HG02885 (cell line): ENCODE data around the gene PPM1N.
"Not testable (repeated sequence)": the region's sequence is repeated elsewhere in the genome, so short reads cannot be mapped to it uniquely, and the experiment has no call there.

ENCODE experiments used
- ATAC-seq: cut with Tn5 transposase; IDR thresholded peaks from one replicate; pipeline ENCODE4 v1.9.1; 2021; ENCODE audit warnings: mild to moderate bottlenecking; ENCODE audit not compliant: unreplicated experiment, poor library complexity

Gene PPM1N

DNA sequence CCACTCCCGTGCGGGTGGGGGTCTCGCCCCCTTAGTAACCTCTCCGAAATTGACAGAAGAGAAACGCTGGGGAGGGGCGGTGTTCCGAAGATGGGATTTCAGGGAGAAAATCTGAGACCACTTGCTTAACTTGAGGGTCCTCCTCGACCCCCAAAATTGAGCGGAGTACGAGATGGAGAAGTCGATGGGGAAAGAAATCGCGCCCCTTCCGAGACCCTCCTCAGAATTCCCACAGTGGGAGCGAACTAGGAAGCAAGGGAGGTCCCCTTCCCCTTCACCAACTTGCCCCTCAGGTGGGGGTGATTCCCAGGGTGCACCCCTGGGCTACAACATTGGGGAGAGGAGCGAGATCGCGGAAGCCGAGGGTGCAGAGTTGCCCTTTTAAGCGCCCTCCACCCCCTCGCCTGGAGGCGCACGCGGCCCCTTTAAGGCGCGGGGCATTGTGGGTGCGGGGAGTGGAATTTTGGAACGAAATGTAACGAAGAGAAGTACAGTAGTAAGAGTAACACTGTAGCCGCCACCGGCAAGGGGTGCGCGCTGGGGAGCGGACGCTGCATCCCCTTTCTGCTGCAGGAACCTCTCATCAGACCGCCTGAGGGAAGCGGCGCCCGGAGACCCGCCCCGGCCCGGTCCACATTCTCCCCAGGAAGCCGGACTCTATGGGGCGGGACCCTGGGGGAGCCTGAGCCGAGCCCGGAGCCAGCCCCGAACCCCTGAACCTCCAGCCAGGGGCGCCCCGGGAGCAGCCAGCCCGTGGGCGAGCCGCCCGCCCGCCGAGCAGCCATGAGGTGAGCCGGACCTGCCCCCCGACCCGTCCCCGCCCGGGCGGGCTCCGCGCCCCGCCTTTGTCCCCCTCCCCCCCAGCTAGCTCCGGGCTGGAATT, 9.0 kb downstream of the PPM1N start, which contains the start of gene VASP:
Gene VASP (plus strand): TSS at position 491 of the 883 bp plus-strand sequence. CDS start 293 bp downstream, at position 784.
- ATAC-seq: peak; percentile 51

DNA sequence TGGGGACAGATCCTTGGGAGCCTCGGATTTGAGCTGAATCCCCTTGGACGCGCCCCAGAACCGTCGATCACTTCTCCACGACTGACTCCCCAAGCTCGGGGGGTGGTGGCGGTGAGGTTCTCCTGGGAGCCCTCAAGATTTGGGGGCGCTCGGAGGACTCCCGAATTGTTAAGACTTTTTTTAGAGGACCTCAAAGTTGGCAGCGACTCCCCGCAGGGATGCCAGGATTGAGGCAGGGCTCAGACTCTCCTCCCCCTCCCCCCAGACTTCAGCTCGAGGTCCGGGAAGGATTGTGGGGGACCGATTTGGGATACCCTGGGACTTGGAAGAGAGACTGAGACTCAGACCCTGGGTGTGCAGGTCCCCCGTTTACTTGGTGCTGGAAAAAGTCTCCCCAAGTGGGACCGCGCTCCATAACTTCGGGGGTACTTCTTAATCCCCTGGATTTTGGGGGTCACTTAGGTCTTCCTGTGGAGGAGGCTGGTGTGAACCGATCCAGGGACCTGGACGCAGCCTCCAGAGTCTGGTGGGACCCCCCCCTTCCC, 9.7 kb downstream of the PPM1N start:
- ATAC-seq: no peak

DNA sequence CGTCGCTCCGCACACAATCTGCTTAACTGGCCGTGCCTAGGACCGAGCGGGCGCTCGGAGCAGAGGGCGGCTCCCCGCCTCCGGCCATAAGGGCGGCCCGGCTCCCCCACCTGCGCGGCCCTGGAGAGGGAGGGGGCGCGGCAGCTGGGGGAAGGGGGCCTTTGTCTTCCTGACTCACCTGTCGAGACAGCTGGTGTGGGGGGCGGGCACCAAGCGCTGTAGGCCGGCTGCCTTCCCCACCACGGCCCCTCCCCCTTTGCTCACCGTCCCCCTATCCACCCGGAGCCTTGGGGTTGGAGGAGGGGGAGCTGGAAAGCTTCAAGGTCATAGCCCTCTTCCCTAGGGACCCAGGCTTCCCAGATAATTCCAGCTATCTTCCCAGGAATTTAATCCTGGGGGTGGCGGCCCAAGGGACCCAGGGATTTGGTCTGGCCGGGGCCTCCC, 10.2 kb downstream of the PPM1N start:
- ATAC-seq: no peak

DNA sequence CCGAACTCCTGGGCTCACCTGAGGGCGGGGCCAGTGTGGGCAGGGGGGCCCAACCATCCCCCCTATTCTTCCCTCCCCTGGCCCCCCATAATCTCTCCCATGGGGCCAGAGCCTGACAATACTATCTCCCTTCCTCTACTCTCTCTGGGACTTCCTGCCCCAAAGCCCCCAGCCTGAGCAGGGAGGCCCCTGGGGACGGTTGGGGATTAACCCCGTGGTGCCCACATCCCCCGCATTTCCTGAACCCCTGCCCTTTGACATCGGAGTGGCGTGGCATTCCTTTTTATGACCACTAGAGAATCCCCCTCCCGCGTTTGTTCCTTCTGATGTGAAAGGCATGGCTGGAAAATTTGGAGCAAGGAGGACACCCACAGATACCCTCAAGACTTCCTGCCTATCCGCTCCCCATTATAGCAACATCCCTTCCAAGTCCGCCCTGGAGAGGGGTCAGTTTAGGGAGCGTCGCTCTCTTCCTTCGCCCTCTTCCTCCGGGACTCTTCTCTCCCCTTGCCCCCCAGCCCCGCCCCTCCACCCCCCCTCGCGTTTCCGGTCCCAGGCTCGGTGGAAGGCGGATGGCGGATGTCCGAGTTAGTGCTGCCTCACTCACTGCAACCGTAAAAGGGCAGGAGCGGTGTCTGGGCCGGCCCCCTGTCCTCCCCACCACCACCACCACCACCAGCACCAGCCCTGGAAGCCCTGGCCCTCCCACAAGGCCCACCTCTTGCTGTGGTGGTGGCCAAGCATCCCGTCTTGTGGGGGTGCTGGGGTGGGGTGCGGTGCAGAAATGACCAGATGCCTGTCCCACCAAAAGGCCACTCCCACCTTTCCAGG, 10.8 kb downstream of the PPM1N start:
- no peak for ATAC-seq

DNA sequence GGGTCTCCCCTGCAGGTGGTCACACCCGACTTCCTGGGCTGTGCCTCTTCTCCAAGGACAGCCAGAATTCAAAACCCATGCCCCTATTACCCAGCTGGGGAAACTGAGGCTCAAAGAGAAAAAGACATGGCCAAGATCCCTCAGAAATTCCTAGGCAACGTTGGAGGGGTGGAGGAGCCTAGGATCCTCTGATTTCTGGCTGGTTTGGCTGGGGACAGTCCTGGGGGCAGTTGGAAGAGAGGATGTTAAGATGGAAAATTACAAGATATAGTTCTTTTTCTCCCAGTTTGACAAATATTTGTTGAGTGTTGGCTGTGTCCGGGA, 11.4 kb downstream of the PPM1N start:
- no peak for ATAC-seq

DNA sequence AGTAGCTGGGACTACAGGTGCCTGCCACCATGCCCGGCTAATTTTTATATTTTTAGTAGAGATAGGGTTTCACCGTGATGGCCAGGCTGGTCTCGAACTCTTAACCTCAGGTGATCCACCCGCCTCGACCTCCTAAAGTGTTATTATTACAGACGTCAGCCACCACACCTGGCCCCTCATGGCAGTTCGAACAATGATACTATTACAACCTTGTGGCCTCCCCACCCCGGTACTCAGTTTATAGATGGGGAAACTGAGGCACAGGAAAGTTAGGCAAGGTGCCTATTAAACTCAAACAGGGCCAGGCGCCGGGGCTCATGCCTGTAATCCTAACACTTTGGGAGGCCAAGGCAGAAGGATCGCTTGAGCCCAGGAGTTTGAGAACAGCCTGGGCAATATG, 12.1 kb downstream of the PPM1N start:
- not testable (repeated sequence) for ATAC-seq

DNA sequence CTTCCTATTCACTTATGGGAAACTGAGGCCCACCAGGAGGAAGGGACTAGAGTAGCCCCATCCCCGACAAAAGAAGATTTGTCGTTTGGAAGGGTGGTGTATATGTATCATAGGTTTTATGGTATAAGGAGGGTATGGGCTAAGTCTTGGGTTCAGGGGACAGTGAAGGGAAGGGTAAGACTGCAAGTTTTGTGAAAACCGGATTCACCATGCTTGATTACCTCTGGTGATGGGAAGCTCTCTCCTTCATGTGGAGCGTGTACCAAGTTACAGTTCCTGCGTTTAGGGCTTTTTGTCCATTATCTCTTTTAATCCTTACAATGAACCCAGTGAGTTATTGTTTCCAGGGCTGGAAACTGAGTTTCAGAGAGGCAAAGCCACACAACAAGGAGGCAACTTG, 12.8 kb downstream of the PPM1N start:
- no peak for ATAC-seq

DNA sequence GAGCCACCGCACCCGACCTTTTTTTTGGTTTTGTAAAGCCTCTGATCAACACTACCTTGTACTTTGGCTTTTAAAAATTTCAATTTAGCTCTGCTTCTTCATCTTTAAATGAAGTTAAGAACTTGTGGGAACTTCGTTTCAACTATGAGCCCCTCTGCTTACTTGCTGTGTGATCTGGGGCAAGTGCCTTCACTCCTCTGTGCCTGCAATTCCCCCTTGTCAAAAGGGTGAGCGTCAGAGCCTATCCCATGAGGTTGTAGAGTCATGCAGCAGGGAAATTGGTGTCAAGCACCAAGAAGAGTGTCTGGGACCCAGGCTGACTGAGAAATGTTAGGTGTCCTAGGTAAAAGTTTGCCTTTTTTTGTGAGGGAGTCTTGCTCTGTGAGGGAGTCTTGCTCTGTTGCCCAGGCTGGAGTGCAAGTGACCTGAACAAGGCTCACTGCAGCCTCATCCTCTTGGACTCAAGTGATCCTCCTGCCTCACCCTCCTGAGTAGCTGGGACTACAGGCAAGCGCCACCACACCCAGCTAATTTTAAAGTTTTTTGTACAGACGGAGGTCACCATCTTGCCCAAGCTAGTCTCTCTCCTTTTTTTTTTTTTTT, 14.7 kb downstream of the PPM1N start:
- no peak for ATAC-seq

DNA sequence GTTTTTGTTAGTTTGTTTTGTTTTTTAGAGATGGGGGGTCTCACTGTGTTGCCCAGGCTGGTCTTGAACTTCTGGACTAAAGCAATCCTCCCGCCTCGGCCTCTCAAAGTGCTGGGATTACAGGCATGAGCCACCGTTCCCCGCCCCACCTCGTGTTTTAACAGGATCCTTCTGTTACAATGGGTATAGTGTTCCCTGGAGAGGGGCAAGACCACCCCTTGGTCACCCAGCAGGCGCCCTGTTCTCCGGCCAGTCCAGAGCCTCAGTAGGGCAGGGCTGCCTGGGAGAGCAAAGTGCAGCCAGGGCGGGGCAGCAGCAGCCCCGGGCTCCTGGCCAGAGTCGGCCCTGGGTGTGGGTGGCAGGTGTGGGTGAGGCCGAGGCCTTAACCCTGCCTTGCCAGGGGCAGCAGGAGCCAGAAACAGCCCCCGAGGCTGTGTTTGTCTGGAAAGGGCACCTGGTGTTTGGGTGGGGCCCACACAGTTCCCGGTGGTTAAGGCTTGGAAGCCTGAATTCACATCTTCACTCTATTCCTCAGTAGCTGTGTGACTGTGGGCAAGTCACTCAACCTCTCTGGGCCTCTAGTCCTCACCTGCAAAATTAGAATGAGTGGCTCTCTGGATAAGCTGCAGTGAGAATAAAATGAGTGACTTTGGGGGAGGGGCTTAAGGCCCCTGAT, 16.3 kb downstream of the PPM1N start:
- ATAC-seq: no peak

DNA sequence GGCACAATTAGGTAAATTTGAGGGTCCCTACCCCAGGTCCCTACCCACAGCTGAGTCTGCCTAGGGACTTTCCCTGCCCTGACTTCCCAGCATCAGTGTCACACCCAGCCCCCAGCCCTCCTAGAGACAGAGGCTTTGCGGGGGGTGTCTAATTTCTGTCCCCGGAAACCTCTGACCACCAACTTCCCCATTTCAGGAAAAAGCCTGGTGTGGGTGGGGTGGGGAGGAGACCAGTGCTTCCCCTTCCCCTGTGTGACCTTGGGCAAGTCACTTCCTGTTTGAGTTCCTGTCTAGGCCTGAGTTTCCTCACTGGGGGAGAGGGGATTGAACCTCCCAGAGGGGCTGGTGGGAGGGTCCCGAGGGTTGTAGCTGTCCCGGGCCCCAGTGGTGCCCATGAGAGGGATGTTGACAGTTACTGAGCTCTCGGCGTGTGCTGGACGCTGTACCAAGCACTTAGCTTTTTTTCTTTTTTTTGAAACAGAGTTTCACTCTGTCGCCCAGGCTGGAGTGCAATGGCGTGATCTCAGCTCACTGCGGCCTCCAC, 16.9 kb downstream of the PPM1N start:
- ATAC-seq: no peak

DNA sequence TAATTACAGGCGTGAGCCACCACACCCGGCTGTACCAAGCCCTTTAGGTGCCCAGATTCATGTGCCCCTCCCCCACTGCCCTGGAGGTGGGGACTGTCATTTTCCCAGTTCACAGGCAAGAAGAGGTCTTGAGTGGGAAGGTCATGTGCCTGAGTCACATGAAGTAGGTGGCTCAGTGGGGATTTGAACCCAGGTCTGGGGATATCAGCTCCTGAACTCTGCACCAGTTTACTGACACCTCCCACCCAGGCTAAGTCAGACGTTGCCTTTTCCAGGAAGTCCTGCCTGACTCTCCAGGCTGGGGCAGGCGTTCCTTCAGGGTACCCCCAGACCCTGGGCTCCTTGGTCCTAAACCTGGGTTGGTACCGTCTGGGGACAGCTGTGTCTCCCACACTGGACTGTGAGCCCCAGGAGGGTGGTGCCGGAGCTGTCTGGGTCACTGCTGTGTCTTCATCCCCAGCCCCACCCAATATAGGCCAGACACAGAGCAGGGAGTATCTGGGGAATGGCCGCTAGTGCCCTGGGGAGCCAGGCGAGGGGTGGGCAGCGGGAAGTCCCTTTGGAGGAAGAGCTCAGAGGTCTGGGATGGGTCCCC, 17.7 kb downstream of the PPM1N start:
- no peak for ATAC-seq

DNA sequence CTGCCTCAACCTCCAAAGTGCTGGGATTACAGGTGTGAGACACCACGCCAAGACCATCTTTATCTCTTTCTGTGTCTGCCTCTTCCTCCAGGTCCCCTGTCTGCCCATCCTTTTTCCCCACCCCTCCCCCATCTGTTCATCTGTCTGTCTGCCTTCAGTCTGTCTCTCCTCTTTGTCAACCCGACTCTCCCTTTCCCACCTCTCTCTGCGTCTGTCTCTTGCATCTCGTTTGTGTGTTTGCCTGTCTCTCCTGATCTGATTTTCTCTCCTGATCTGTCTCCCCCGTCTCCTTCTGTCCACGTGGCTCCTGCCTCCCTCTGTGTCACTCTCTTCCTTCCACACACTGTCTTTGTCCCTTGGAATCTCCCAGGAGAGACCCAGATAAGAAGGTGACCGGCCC, 19.0 kb downstream of the PPM1N start:
- ATAC-seq: no peak

DNA sequence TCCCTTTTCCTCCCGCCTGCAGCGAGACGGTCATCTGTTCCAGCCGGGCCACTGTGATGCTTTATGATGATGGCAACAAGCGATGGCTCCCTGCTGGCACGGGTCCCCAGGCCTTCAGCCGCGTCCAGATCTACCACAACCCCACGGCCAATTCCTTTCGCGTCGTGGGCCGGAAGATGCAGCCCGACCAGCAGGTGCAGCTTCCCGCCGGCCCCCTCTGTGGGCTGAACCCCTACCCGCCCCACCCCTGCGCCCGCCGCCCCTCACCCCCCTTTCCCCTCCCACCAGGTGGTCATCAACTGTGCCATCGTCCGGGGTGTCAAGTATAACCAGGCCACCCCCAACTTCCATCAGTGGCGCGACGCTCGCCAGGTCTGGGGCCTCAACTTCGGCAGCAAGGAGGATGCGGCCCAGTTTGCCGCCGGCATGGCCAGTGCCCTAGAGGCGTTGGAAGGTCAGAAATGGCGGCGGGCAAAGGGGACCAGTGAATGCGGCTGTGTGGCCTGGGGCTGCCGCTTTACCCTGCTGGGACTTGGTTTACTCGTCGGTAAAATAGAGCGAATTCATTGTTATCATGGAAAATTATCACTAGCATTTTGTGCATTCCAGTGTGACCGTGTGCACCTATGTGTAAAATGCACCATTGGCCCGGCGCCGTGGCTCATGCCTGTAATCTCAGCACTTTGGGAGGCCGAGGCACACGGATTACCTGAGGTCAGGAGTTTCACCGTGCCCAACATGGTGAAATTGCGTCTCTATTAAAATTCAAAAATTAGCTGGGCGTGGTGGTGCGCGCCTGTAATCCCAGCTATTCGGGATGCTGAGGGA, 19.6 kb downstream of the PPM1N start:
- no peak for ATAC-seq

DNA sequence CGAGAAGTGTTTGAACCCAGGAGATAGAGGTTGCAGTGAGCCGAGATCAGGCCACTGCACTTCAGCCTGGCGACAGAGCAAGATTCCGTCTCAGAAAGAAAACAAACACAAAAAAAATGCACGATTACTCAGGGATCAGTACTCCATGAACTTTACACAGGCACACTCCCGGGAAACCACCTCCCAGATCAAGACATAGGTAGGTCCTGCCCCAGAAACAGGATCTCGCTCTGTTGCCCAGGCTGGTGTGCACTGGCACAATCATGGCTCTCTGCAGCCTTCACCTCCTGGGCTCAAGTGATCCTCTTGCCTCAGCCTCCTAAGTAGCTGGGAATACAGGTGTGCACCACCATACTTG, 20.2 kb downstream of the PPM1N start:
- ATAC-seq: no peak

DNA sequence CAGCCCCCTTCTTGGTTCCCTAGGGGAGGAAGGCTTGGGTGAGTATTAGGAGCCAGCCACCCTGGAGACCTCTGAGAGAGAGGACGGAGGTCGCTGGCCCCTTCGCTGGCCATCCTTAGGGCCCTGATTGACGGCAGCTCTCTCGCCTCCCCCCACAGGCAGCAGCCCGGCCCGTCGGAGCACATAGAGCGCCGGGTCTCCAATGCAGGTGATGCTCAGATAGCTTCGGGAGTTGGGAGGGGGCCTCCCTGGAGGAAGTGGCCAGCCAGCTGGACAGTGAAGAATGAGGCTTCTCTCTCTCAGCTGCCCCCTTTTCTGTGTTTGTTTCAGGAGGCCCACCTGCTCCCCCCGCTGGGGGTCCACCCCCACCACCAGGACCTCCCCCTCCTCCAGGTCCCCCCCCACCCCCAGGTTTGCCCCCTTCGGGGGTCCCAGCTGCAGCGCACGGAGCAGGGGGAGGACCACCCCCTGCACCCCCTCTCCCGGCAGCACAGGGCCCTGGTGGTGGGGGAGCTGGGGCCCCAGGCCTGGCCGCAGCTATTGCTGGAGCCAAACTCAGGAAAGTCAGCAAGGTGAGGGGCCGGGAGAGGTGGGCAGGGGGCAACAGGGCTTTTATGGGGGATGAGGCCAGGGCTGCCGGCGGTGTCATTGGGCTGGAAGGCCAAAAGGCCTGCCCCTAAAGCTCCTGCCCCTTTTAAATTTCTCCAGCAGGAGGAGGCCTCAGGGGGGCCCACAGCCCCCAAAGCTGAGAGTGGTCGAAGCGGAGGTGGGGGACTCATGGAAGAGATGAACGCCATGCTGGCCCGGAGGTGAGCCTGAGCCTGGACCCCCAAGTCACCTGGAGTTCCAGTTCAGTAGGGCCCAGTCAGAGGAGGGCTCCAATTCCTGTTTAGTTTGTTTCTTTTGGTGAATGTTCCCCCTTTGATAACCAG, 24.0 kb downstream of the PPM1N start:
- no peak for ATAC-seq

DNA sequence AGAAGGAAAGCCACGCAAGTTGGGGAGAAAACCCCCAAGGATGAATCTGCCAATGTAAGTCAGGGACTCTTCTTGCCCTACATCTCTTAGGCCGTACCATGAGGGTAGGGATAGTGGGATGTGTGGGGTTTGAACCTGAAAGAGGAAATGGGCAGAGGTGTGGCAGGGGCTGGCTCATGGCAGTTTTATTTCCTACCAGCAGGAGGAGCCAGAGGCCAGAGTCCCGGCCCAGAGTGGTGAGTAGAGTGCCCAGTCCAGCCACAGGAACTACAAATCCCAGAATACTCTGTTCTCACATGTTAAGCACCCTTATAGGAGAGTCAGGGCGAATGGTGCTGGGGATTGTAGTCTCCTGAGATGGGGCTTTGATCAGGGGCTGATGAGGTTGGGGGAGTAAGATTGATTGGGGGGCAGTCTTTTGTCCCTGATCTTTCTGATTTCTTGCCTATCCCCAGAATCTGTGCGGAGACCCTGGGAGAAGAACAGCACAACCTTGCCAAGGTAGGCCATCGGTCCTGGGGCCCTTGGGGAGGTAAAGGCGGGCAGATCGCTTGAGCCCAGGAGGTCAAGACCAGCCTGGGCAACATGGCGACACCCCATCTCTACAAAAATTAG, 25.5 kb downstream of the PPM1N start:
- ATAC-seq: peak; percentile 74

DNA sequence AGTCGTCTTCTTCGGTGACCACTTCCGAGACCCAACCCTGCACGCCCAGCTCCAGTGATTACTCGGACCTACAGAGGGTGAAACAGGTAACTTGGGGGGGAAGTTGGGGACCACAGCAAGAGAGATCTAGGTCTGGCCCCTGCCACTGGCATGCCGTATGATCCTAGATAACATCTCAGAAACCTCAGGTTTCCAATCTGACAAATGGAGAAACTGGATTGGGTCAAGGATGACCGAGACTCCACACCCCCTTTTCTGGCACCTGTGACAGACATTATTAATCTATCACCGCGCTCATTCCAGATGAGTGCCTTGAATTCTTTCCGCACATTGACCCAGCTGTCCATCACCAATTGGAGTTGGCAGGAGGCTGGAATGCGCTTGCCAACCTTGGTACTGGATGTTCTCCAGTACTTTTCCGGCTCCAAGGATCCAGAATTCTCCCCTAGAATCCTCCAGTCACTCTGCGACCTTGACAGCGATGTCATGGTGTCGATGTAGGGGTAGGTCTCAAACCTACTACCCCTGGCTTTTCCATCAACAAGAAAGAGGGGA, 26.4 kb downstream of the PPM1N start:
- no peak for ATAC-seq
